GM12872 (cell line): ENCODE measurements around the gene XYLB.

ENCODE experiments used
- TF ChIP-seq, protein P1 (sequence below): IDR thresholded peaks from 3 replicates; pipeline ENCODE4 v1.5.1; 2011; ENCODE audit warnings: low read depth, mild to moderate bottlenecking, low read length, moderate library complexity; ENCODE audit not compliant: insufficient read depth

Gene XYLB

DNA sequence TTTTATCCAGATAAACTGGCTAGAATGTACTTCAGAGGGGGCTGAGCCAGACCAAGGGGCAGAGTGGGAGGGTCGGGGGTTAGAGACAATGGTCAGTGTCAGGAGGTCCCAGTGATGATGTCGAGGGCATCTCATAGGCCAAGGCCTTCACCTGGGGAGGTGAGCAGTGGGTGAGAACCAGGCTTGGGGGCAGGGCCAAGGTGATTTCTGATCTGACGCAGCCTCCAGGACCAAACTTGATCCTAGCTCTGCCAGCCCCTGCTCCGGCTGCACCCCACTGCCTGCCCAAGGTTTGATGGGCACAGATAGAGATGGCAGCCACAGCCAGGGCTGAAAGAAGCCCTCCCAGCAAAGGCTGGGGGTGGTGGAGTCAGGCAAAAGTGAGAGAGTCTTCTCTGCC, 14.9 kb downstream of the XYLB start:
- TF ChIP-seq, protein P1, sequence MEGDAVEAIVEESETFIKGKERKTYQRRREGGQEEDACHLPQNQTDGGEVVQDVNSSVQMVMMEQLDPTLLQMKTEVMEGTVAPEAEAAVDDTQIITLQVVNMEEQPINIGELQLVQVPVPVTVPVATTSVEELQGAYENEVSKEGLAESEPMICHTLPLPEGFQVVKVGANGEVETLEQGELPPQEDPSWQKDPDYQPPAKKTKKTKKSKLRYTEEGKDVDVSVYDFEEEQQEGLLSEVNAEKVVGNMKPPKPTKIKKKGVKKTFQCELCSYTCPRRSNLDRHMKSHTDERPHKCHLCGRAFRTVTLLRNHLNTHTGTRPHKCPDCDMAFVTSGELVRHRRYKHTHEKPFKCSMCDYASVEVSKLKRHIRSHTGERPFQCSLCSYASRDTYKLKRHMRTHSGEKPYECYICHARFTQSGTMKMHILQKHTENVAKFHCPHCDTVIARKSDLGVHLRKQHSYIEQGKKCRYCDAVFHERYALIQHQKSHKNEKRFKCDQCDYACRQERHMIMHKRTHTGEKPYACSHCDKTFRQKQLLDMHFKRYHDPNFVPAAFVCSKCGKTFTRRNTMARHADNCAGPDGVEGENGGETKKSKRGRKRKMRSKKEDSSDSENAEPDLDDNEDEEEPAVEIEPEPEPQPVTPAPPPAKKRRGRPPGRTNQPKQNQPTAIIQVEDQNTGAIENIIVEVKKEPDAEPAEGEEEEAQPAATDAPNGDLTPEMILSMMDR = no peak

DNA sequence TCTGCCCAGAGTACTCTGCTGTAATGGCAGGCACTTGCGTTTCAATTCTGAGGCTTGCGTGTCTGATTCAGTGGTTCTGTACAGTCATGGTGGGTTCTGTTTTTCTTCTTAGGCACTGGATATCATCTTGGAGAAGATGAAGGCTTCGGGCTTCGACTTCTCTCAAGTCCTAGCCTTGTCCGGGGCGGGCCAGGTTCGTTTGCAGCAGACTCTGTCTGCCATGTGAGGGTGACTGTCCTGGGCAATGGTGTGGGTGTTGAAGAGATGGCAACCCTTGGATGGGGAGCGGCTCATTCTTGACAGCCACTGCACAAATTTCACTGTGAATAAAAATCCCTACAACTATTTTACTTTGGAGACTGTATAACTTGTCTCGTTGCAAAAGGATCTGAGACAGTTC, 16.2 kb downstream of the XYLB start:
- TF ChIP-seq, protein P1 = no peak

DNA sequence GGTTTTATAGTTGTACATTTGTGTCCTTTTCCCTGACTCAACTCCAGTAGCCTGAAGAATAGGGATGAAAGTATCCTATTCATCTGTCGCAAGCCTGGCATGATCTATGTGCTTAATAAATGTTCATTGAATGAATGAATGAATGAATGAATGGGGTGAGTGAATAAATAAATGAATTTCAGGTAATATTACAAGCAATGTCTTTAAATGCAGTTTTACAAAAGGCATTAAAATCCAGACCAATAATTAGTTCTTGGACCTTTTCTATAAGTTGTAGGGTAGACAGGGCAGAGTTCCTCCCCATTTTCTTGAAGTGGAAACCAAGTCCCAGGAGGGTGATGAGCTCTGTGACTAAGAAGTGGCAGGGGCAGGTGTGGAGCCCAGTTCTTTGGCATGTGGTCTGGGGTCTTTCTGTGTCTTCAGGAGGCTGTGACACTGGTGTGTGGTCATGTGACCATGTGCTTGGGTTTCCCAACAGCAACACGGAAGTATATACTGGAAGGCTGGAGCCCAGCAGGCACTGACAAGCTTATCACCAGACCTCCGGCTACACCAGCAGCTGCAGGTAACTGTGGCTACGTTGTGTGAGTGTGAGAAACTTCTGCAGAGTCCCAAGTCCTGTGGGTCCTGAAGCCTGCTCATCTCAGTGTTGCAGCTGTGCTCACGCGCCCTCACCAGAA, 18.3 kb downstream of the XYLB start:
- TF ChIP-seq, protein P1 = no peak

DNA sequence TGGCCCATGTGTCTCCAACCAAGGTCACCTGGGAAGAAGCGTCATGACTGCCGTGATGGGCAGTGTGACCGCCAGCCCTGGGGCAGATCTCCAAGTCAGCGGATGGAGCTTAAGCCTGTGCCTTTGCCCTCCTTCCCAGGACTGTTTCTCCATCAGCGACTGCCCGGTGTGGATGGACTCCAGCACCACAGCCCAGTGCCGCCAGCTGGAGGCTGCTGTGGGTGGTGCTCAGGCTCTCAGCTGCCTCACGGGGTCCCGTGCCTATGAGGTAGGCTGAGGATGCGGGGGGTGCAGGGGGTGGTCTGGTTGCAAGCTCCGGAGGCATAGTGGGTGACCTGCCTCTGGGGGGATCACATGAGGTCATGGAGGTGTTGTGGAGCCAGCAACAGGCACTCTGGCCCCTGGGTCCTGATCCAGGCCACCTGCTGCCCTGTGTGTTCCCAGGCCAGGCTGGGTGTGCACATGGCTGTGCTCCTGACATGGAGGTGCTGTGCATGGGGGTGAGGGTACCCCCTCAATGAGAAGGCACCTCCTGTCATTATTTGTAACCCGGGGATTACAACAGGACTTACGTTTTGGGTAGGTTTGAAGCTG, 19.0 kb downstream of the XYLB start:
- TF ChIP-seq, protein P1 = no peak

DNA sequence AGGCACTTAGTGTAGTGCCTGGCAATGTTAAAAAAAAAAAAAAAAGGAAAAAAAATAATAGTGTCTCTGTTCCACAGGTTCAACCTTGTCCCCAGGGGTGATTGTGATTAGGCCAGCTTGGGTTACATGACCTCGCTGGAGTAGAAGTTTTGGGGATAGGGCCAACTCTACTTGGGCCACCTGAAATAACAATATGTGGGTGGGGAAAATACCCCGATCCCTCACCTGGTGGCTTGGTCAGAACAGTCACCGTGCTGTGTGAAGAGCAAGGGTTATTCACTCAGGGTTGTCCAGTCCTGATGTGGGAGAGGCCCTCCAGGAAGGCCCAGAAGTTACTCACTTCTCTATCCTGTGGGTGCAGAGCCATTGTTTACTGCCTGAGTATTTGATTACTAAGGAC, 19.5 kb downstream of the XYLB start:
- TF ChIP-seq, protein P1 = no peak

DNA sequence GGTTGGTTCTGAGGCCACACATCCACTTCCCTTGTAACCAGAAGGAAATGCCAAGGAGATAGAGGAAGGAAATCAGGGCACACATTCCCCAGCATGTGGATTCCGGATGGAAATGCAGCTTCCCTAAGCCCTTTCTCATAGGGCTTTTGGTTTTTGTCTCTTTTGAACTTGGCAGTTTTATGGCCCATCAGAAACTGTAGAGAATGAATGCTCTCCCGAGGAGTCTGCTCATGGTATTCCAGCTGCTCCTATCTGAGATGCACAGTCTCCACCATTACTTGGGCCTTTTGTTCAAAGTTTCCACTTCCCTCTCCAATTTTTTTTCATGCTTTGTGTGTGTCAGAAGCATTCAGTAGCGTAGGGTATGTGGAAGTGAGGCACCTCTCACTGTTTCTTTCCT, 21.2 kb downstream of the XYLB start:
- TF ChIP-seq, protein P1 = no peak

DNA sequence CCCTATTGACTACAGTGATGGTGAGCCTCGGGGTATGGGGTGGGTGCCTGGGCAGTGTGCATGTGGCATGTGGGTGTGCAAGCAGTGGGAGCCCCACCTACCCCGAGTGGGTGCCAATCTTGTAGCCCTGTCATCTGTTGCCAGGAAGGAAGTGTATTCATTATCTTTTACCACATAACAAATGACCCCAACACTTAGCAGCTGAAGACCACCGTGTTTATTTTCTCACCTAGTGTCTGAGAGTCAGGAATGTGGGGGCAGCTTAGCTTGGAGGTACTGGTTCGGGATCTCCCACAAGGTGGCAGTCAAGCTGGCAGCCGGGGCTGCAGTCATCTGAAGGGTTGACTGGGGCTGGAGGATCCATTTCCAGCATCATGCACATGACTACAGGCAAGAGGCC, 21.7 kb downstream of the XYLB start:
- TF ChIP-seq, protein P1 = no peak
